ENCODE measurements around the gene MMP8. TPM values are rescaled to one million over a fixed set of nuclear protein-coding genes. Genes with fewer than 3 reads are reported as not detected.

The MMP8 gene
- polyA plus RNA-seq, 1 donor: 0.10 TPM

Other genes with a start within 250 kb of the MMP8 start
- gene MMP7, start 194.2 kb downstream of the MMP8 start, polyA plus RNA-seq (ENCODE audit: insufficient read length): 0.18 TPM
- gene MMP20, start 99.6 kb downstream of the MMP8 start, polyA plus RNA-seq (ENCODE audit: insufficient read length): not detected
- gene MMP27, start 19.2 kb downstream of the MMP8 start, polyA plus RNA-seq (ENCODE audit: insufficient read length): not detected
- gene MMP10, start 55.7 kb upstream of the MMP8 start, polyA plus RNA-seq (ENCODE audit: insufficient read length): not detected
- gene MMP1, start 73.2 kb upstream of the MMP8 start, polyA plus RNA-seq (ENCODE audit: insufficient read length): 0.10 TPM
- gene MMP3, start 118.7 kb upstream of the MMP8 start, polyA plus RNA-seq (ENCODE audit: insufficient read length): not detected
- not detected for gene MMP12, start 150.0 kb upstream of the MMP8 start, polyA plus RNA-seq (ENCODE audit: insufficient read length)
- not detected for gene MMP13, start 230.8 kb upstream of the MMP8 start, polyA plus RNA-seq (ENCODE audit: insufficient read length)

Data from hindlimb muscle (tissue), 1 donor.